SW480 (cell line): ENCODE measurements around the gene FRMPD4.

Source experiments
- DNase-seq: peaks from one replicate; pipeline ENCODE4 v3.0.0-alpha.2; 2016; ENCODE audit warnings: low spot score

FRMPD4 gene

GRCh38 chrX:12661464-12661863, 523.2 kb downstream of the FRMPD4 start:
- DNase-seq, result no peak

- no peak for DNase-seq
These were observed 534.3 kb downstream of the FRMPD4 start for GRCh38 chrX:12672367-12673106.

GRCh38 chrX:12673487-12673886, 535.2 kb downstream of the FRMPD4 start:
- no peak for DNase-seq

- no peak for DNase-seq
These were observed 541.2 kb downstream of the FRMPD4 start for GRCh38 chrX:12679522-12679921.

- no peak for DNase-seq
These were observed 542.8 kb downstream of the FRMPD4 start for GRCh38 chrX:12681047-12681446.

DNA sequence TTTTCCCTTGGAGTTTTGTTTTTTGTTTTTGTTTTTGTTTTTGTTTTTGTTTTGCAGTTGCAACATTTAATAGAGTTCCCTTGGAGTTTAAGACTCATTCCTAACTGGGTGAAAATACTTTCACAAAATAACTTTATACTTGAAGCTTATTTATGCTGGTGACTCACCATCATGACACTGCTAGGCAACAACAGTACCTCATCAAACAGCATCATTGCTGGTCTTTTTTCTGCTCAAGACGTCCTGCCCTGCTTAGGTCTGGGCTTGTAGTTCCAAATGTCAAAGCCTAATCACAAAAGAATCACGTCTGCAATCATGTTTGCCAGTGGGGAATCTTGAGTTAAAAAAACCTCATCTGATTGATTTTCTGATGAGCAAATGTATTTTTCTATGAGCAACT, 547.3 kb downstream of the FRMPD4 start:
- DNase-seq, result no peak

GRCh38 chrX:12686331-12686730, 548.1 kb downstream of the FRMPD4 start:
- no peak for DNase-seq

DNA sequence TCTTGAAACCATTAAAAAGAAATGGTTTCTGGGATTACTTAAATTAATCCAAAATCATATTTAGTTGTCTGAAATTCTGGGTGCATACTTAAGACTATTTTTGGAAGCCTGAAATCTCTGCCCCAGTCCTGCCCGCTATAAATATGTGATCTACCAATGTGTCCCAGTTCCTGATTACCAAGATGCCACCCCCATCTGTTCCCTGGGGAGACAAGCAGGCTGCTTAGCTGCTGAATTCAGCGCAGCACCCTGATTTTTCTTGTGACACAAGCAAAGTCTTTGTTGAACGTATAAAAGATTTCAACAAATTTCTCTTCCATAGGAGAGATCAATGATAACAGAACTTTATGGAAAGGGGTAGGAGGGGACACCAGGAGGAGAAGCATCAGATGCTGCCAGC, 552.4 kb downstream of the FRMPD4 start:
- no peak for DNase-seq

GRCh38 chrX:12693754-12694153, 555.5 kb downstream of the FRMPD4 start:
- DNase-seq, result no peak

DNA sequence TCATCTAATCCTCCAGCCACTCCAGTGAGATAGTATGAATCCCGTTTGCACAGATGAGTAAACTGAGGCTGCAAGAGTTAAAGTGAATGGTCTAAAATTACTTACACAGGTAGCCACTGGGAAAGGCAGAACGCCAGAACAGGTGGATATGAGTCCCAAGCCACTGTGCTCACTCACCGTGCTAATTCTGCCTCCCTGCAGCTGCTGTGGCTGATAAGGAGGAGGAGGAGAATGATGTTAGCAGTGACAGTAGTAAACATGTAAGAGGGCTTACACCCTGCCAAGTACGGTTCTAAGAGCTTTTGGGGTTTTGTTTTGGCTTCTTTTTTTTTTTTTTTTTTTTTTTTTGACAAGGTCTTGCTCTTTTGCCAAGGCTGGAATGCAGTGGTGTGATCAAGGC, 562.5 kb downstream of the FRMPD4 start:
- DNase-seq, result no peak

DNA sequence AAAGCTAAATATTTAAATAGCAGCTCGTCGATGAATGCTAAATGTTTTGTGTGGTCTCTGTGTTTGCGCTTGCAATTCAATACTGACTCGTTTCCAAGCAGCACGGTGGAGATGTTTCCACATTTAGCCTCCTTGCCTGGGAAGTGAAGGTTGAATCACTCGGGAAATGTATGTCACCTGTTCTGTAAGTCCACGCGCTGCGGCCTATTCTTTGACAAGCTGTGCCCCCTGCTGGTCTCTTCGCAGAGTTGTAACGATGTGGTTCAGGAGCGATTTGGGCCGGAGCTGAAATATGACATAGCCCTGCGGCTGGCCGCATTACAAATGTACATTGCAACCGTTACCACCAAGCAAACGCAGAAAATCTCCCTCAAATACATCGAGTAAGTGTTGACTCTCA, 563.4 kb downstream of the FRMPD4 start:
- peak; percentile 75 for DNase-seq

- DNase-seq, result no peak
These were observed 564.3 kb downstream of the FRMPD4 start for GRCh38 chrX:12702509-12703091.

- DNase-seq, result no peak
These were observed 566.4 kb downstream of the FRMPD4 start for GRCh38 chrX:12704706-12705105.

- DNase-seq, result no peak
These were observed 570.8 kb downstream of the FRMPD4 start for GRCh38 chrX:12709047-12709446.

DNA sequence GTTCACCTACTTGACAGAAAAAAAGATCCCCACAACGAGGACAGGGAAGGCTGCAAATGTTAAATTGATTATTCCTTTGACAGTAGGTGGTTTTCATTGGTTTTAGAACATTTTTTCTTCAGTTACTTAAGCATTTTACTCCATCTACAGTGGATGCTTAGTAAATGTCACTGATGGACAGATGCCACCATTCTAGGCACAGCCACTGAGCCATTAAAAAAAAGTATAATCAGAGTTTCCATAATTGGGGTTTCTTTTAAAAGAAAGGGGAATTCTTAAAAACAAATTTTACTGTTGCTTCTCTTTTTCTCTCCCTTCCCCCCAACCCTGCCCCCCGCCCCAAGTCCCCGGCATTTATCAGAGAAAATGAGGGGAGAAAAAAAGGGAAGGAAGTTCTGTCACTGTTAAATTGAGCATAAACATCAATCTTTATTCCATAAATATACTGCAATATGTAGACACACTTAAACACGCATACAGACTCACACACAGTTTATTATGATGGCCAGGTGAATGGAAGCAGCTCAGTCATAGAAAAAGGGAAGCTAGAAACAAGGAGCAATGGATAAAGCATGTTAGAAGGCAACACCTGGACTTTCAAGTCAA, 573.3 kb downstream of the FRMPD4 start:
- DNase-seq, result no peak

DNA sequence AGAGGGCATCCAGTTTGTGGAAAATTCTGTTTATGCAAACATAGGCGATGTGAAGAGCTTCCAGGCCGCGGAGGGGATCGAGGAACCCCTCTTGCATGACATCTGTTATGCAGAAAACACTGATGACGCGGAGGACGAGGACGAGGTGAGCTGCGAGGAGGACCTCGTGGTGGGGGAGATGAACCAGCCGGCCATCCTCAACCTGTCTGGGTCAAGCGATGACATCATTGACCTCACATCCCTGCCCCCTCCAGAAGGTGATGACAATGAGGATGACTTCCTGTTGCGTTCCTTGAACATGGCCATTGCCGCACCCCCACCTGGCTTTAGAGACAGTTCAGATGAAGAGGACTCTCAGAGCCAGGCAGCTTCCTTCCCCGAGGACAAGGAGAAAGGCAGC, 578.3 kb downstream of the FRMPD4 start:
- DNase-seq, result no peak

DNA sequence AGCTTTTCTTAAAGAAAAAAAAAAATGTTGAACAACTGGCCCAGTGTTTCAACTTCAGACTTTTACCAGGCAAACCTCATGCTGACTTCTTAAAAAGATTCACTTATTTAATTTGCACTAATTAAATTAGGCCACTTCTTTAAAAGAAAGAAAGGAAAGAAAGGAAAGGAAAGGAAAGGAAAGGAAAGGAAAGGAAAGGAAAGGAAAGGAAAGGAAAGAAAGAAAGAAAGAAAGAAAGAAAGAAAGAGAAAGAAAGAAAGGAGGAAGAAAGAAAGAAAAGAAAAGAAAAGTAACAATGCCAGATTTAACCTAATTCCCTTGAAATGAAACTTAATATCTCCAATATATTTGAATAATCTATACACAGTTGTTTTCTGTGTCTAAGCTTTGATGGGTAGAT, 581.6 kb downstream of the FRMPD4 start:
- DNase-seq, result no peak

GRCh38 chrX:12721042-12721441, 582.8 kb downstream of the FRMPD4 start:
- DNase-seq, result no peak

GRCh38 chrX:12722314-12722713, 584.0 kb downstream of the FRMPD4 start:
- DNase-seq, result no peak

DNA sequence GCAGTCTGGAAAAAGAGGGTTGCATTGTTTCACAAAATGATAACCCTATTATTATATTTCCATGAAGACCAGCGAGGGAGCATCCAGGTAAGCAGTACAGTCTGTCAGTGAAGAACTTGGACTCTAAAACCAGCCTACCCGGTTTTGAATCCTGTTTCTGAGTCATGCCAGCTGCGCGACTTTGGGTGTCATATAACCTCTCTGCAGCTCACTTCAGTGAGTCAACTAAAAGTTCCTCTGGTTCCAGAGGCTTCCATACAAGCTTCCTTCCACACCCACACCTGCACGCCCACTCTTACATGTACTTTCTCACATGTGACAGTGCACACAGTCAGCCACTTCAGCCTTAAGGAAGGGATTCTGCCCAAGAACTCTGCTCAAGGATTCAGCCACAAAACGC, 603.1 kb downstream of the FRMPD4 start:
- DNase-seq, result no peak

- DNase-seq, result no peak
These were observed 609.2 kb downstream of the FRMPD4 start for GRCh38 chrX:12747433-12747832.

DNA sequence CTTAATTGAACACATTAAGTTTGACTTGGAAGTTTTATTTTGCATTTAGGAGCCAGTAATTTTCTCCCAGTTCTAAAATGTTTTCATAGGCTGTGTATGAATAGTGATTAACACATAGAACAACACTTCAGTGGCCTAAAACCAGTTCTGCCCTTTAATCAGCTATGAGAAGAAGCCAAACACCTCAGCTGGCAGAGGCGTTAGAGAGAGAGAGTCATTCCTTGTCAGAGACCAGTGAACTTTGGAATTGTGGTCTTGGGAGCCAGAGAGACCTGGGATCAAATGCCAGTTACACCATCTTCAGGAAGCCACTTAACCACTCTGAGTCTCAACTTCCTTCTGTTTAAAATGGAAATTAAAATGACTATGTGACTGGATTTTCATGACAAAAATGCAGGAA, 613.6 kb downstream of the FRMPD4 start:
- DNase-seq, result no peak

GRCh38 chrX:12753366-12753765, 615.1 kb downstream of the FRMPD4 start:
- no peak for DNase-seq

- DNase-seq, result peak; percentile 33
These were observed 620.0 kb downstream of the FRMPD4 start for GRCh38 chrX:12758291-12758690.
